Measurements from ENCODE around the gene CDH23.

DNA sequence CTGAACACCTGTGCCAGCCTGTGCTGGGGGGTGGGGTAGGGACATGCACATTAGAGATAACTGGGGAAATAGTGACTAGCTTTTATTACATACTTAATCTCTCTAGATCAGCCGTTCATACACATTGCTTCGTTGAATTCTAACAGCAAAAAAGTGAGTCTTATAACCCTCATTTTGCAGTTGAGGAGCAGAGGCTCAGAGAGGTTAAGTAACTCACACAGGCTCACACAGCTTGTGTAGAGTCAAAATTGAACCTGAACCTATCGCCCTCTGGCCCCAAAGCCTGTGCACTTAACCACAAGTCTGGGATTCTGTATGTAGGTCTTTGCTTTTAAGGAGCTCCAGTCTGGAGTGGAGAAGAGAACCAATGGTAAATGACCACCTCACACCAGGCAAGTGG is 59.9 kb downstream of the CDH23 start:
- no peak for TF ChIP-seq POLR2AphosphoS5 (IDR thresholded peaks at IDR 0.05)
- TF ChIP-seq, protein P1, sequence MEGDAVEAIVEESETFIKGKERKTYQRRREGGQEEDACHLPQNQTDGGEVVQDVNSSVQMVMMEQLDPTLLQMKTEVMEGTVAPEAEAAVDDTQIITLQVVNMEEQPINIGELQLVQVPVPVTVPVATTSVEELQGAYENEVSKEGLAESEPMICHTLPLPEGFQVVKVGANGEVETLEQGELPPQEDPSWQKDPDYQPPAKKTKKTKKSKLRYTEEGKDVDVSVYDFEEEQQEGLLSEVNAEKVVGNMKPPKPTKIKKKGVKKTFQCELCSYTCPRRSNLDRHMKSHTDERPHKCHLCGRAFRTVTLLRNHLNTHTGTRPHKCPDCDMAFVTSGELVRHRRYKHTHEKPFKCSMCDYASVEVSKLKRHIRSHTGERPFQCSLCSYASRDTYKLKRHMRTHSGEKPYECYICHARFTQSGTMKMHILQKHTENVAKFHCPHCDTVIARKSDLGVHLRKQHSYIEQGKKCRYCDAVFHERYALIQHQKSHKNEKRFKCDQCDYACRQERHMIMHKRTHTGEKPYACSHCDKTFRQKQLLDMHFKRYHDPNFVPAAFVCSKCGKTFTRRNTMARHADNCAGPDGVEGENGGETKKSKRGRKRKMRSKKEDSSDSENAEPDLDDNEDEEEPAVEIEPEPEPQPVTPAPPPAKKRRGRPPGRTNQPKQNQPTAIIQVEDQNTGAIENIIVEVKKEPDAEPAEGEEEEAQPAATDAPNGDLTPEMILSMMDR (IDR thresholded peaks at IDR 0.05; ENCODE audit: poor library complexity, severe bottlenecking) = no peak
- TF ChIP-seq EP300 (conservative IDR thresholded peaks at IDR 0.05; ENCODE audit: poor library complexity, severe bottlenecking) = no peak

Measured in neural cell (in vitro differentiated cells).